Panc1 (cell line): ENCODE measurements around the gene CDK6.

Experiments used
- CTCF ChIP-seq: fragments of 450-650 bp; IDR thresholded peaks from 2 replicates; pipeline ENCODE4 v1.5.1; 2017; ENCODE audit warnings: mild to moderate bottlenecking
- POLR2AphosphoS5 ChIP-seq: IDR thresholded peaks from 2 replicates; pipeline ENCODE4 v1.6.1; 2012; ENCODE audit warnings: mild to moderate bottlenecking, low read depth, low read length, moderate library complexity
- TCF7L2 ChIP-seq: IDR thresholded peaks from 2 replicates; pipeline ENCODE4 v1.6.1; 2011; ENCODE audit warnings: mild to moderate bottlenecking, low read depth, low read length, inconsistent platforms

GRCh38 chr7:92629779-92630178 lies 206.6 kb downstream of the CDK6 start:
- TF ChIP-seq CTCF (no peak), TCF7L2 (no peak), POLR2AphosphoS5 (no peak)
